ENCODE results near the gene VPS39. TPM values are rescaled to one million over a fixed set of nuclear protein-coding genes. Genes with fewer than 3 reads are reported as not detected.

The VPS39 gene
- total RNA-seq, 4 donors from 2014 or later, result 133 to 264 (median 205) TPM

GRCh38 chr15:42133886-42134502 is 74.1 kb downstream of the VPS39 start:
- H3K9me3 ChIP-seq, result no peaks in the 10 kb centered on the region
- no peaks in the 10 kb centered on the region for H3K4me1 ChIP-seq
- 60 to 74% methylated on average over 11 of the region's 11 CpGs for WGBS, 2 donors
- peaks cover 0 to 4% of the 10 kb centered on the region in 2 donors for H3K27me3 ChIP-seq
- no peaks in the 10 kb centered on the region for H3K36me3 ChIP-seq
- no peak overlapping the region for H3K4me3 ChIP-seq
- DNase-seq (ENCODE audit: low spot score in 2 of 2), result no peak
- TF ChIP-seq EP300 (IDR thresholded peaks at IDR 0.05) (no peak), CTCF (IDR thresholded peaks at IDR 0.05) (peak in 4 of 5 experiments; percentile 15 to 24 (median 20))
- no peak overlapping the region for H3K27ac ChIP-seq

DNA sequence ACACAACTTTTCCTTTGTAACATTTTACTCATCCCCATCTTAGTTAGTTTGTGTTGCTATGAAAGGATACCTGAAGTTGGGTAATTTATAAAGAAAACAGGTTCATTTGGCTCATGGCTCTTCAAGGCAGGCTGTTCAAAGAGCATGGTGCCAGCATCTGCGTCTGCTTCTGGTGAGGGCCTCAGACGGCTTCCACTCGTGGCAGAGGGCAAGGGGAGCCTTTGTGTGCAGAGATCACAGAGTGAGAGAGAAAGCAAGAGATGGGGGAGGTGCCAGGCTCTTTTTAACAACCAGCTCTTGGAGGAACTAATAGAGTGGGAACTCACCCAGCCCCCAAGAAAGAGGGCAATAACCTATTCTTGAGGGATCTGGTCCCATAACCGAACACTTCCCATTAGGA is 74.7 kb downstream of the VPS39 start:
- H3K27me3 ChIP-seq, result peaks cover 0 to 6% of the 10 kb centered on the region in 2 donors
- no peak for DNase-seq (ENCODE audit: low spot score in 2 of 2)
- H3K36me3 ChIP-seq, result no peaks in the 10 kb centered on the region
- TF ChIP-seq EP300 (IDR thresholded peaks at IDR 0.05), result no peak
- TF ChIP-seq POLR2A (IDR thresholded peaks at IDR 0.05), result no peak
- TF ChIP-seq CTCF (IDR thresholded peaks at IDR 0.05), result no peak
- no peak overlapping the region for H3K4me3 ChIP-seq
- no peaks in the 10 kb centered on the region for H3K4me1 ChIP-seq
- no peaks in the 10 kb centered on the region for H3K9me3 ChIP-seq
- 83 to 84% methylated on average over 4 of the region's 4 CpGs for WGBS, 2 donors
- H3K27ac ChIP-seq, result no peak overlapping the region

DNA sequence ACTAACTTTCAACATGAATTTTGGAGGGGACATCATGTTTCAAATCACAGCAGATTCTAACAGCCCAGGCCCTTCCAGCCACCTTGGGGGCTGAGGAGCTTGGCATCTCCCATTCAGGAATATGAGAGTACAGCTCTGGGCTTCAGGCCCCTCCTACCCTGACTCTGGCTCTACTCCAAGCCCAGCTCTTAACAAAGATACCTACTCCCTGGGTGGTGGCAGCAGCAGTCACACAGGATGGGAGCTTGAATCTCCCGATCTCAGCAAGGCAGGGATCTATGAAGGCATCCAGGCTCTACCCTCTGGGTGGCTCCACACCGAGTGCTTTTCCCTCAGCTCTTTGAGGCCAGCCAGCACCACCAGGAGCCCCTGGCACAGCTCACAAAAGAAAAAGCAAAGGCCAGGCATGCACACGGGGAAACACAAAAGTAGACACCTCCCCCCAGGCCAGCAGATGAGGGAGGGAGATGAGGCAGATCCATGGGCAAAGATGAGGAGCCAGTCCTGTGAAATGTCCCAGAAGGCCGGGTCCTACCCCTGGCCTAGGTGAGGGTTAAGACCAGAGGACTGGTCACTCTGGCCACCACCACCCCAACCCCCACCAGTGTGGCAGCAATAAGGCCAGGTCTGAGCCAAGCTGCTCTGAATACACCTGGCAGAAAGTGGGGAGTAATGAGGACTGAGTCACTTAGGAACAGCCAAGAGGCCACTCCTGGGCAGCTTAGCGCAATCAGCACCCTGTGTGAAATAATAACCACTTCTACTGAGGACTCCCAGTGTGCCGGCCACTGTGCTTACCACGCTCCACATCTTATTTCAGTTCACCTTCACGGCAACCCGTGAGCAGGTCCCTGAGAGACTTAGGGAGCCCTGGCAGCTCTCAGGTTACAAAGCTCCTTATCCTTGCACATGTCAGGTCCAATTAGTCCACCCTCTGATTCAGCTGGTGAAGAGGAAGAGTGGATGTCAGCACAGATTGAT is 76.0 kb downstream of the VPS39 start:
- no peak overlapping the region for H3K27ac ChIP-seq
- H3K9me3 ChIP-seq, result no peaks in the 10 kb centered on the region
- TF ChIP-seq EP300 (IDR thresholded peaks at IDR 0.05), result no peak
- TF ChIP-seq CTCF (IDR thresholded peaks at IDR 0.05), result no peak
- TF ChIP-seq POLR2A (IDR thresholded peaks at IDR 0.05), result no peak
- H3K36me3 ChIP-seq, result no peaks in the 10 kb centered on the region
- DNase-seq (ENCODE audit: low spot score in 2 of 2), result no peak
- H3K4me3 ChIP-seq, result no peak overlapping the region
- H3K27me3 ChIP-seq, result peaks cover 0 to 17% of the 10 kb centered on the region in 2 donors
- WGBS, 2 donors, result 65 to 66% methylated on average over 9 of the region's 9 CpGs
- no peaks in the 10 kb centered on the region for H3K4me1 ChIP-seq

- no peaks in the 10 kb centered on the region for H3K4me1 ChIP-seq
- no peak for DNase-seq (ENCODE audit: low spot score in 2 of 2)
- no peak overlapping the region for H3K27ac ChIP-seq
- WGBS, 2 donors, result 100% methylated on average over 1 of the region's 1 CpG
- no peaks in the 10 kb centered on the region for H3K9me3 ChIP-seq
- TF ChIP-seq CTCF (IDR thresholded peaks at IDR 0.05), result no peak
- no peak for TF ChIP-seq EP300 (IDR thresholded peaks at IDR 0.05)
- no peak for TF ChIP-seq POLR2A (IDR thresholded peaks at IDR 0.05)
- no peaks in the 10 kb centered on the region for H3K36me3 ChIP-seq
- peaks cover 0 to 17% of the 10 kb centered on the region in 2 donors for H3K27me3 ChIP-seq
- H3K4me3 ChIP-seq, result no peak overlapping the region
Measured at GRCh38 chr15:42131006-42131405, 77.1 kb downstream of the VPS39 start.
